Left lobe of liver (tissue), 2 donors: ENCODE measurements around the gene DDX51. TPM values are rescaled to one million over a fixed set of nuclear protein-coding genes. Genes with fewer than 3 reads are reported as not detected.
"Not testable (repeated sequence)": the region's sequence is repeated elsewhere in the genome, so short reads cannot be mapped to it uniquely, and the experiment has no call there.

ENCODE experiments used
- ATAC-seq: fragments of 200-7000 bp; cut with Tn5 transposase; one replicate; pipeline ENCODE4 v1.9.1; 2020; ENCODE audit warnings: mild to moderate bottlenecking, moderate library complexity
- DNase-seq: peaks from one replicate; pipeline ENCODE4 v3.0.0-alpha.2; 2020; ENCODE audit warnings: low spot score
- total RNA-seq: library from RNA; stranded (reverse); gene quantifications from one replicate; pipeline ENCODE4 v1.2.1, GENCODE V29; 2021
- donor health status: DM: no; HTN: no; CAD: no; lungs with moderate emphysema.
- donor health status: DM: no; HTN: yes; CAD: no.

DDX51 gene
- total RNA-seq, 1 donor from 2014 or later: 9.3 TPM

DNA sequence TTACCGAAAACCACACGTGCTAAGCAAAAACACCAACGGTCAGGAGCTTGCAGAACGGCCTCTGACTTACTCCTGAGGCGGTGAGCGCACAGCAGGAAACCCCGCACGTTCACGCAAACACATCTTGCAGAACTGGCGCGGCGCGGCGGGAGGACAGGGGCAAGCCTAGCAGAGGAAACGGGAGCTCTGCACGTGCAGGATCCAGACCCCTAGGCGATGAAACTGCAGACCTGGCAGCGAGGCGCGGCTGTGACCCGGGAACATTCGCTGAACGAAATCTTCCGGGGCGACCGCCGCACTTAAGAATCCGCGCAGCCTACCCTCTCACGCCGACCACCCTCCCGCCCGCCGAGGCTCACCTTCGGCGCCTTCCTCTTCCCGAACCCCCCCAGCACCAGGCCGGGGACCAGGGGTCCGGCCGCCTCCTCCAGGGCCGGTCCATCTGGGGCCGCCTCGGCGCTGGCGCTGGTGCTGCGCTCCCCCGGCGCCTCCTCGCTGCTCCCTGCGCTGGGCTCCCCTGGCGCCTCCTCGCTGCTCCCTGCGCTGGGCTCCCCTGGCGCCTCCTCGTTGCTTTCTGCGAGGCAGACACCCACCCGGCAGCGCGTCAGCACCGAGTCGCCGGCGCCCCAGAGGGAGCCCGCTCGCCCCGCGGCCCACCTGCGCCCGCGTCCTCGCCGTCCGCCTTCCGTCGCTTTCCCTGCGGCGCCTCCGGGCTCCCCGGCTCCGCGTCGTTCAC, 615 bp downstream of the DDX51 start:
- DNase-seq (peak; percentile 48), ATAC-seq (peak; percentile 7)

DNA sequence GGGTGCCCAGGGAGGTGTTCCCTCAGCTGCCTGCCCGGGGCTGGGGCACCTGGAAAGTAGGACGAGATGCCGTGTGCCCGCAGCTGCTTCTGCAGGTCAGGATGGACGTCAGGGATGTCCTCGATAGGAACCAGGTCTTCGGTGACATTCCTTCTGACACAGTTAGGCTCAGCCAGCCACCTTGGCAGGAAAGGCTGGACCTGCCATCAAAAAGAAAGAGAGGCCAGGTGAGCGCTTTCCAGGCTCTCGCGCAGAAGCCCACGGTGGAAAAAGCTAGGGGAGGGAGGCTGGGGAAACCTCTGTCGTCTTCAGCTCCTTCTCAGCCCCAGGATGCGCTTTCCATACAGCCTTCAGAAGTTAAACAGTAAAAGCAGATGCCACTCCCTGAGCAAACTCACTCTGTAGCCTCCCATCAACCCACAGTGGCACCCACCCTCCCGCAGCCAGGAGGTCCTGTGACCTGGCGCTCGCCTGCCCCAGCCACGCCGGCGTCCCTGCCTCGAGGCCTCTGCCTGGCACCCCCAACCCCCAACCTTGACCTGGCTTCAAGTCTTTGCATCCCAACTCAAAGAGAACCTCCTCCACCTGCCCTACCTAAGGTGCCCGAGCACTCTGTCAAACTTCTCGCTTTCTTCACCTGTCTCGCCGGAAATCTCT, 1.3 kb downstream of the DDX51 start:
- DNase-seq: no peak
- ATAC-seq: no peak

DNA sequence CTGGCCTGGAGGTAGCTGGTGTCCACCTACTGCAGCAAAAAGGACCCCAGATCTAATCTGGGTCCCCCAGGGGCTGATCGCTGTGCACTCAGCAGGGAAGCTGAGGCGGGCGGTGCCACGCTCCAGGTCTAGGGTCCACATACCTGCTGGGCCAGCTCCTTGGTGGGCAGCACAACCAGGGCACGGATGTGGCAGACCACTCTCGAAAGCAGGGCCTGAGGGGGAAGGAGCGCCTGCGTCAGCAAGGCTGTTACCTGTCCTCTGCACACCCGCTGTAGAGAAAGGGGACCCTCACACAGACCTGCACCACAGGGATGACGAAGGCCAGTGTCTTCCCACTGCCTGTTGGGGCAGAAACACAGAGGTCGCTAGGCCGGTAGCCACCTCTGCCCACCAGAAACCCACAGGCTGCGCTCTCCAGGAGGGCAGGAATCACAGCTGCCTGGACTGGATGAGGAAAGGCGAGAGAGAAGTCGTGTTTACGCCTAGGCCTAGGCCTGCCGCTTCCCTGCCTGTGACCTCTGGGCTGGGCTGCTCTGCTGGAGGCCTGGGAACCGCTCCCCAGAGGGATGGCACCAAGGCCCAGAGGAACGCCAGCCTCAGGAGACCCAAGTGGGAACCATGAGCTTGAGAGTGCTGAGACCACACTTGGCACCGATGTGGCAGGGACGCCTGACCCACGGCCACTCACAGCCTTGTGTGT, 2.0 kb downstream of the DDX51 start:
- no peak for ATAC-seq
- peak; percentile 47 for DNase-seq

DNA sequence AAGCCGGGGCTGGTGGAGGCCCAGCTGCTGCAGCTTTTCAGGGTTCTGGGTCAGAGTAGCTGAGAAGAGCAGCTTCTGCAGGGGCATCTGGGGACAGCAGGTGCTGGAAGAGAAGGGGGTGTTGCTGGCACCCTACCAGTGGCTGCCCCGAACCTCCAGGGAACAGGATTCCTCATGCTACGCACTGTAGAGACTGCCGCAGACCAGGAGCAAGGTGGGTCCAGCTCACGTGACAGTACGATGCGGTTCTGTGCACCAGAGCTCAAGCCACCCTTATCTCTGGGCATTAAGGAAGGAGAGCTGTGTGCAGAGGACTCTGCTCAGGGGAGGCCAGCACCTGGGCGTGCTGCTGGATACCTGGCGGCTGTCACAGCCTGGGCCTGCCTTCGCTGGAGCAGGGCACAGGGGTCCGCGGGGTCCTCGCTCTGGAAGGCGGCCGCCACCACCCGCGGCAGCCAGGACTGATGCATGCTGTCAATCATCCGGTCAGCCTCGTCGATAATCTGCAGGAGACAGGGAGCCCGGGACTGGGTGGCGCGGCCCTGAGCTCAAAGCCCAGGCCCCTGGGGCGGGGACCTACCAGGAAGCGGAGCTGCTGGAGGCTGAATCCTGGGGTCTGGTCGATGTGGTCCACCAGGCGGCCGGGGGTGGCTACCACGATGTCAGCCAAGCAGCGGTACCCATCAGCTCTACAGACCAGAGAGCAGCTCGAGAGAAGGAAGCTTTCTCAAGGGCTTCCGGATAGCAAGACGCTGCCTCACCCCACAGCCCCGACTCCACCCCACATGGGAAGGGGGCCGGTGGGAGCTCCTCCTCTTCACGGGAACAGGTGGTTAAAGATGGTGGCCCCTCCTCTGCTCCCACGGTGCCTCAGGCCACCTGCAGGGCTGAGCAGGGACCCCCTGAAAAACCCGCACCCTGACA, 2.9 kb downstream of the DDX51 start:
- DNase-seq: no peak
- ATAC-seq: no peak

DNA sequence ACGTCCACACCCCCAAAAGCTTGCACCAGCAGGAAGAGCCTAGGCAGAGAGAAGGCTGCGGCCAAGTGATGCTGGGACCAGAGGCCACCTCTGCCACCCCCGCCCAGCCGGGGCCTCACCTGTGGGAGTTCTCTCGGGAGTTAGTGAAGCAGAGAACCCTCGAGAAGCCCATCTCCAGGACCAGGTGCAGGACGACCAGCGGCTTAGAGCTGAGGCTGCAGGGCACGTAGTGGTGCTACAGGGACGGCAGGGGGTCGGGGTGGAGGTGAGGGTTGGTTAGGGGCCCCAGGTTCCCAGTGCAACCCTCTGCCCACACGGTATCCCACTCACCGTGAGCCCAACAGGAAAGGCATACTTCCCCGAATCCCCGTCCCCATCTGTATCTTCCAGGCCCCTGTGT, 3.6 kb downstream of the DDX51 start:
- ATAC-seq (no peak), DNase-seq (no peak)

DNA sequence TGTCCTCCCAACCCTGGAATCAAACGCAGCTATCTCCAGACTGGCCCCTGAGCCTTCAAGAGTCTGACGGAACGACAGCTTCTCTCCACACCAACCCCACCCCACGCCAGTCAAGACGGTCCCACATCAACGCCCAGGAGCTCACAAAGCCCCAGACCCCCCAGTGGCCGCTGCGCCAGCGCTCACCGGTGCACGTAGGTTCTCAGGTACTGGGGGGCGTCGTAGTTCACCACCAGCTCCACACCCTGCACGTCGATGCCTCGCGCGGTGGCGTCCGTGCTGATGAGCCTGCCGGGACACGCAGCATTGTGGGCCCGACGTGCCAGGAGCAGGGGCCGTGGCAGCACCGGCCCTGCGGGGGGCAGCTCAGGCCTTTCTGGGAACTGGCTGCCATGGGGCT, 4.2 kb downstream of the DDX51 start:
- DNase-seq: no peak

DNA sequence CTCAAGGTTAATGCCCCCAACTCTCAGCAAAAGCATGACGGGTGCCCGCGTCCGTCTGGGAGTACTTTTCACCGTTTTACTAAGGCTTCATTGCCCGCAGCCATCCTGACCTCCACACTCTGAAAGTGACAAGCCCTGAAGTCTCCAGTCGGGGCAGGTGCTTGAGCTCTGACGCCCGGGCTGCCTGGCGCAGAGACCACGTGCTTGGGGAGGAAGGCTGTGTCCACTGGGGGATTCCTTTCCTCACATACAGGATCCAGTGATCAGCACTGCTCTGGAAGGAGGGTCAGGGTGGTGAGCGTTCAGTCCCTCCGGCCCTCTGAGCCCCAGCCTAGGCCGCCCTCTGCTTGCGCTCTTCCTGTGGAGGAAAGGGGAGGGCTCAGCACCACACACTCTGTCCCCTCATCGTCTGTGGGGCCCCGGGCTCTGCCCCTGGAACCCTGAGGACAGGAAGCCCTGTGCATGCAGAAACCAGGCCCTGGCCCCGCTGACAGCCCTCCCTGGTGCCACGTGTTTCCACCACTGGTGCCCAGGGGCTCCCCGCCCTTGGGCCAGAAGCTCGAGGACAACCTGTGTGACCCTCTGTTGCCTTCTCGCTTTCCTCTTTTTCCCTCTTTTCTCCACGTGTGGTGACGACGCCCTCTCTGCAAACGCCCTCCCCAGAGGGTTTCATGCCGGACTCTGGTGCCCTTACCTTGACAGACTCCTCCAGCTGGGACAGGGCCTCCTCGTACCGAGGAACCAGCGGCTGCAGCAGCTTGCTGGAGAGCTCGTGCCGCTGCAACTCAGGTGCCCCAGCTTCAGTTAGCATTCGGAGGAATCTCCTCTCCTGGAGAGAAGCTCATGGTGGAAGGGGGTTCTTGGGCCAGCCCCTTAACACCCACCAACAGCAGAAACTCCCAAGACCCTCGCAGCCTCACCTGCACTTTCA, 4.9 kb downstream of the DDX51 start:
- ATAC-seq (no peak), DNase-seq (no peak)

More for the DNA sequence above, 4.2 kb downstream of the DDX51 start:
- no peak for ATAC-seq

DNA sequence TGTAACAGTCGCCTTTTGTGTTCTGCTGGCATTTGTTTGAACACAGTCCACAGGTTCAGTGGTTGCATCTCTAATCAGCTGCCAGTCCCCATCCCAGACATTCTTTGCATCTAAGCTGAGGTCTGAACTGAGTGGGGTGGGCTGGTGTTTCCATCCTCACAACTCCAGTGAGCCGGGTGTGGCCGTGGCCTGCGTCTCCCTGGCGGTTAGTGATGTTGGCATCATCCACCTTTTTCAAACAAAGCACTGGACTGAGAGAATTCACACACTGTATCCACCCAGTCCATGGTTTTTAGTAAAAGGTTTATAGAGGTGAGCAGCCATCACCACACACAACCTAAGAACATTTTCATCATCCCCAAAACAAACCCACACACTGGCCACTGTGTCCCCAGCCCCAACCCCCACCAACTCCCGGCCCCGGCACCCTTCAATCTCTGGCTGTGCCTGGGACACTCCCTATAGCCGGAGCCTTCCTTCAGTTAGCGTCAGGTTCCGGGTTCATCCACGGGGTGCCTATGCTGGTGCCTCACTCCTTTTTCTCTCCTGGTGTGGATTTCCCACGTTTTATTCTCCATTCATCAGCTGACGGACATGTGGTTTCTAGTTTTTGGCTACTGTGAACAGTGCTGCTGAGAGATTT, 6.5 kb downstream of the DDX51 start:
- no peak for ATAC-seq
- no peak for DNase-seq

DNA sequence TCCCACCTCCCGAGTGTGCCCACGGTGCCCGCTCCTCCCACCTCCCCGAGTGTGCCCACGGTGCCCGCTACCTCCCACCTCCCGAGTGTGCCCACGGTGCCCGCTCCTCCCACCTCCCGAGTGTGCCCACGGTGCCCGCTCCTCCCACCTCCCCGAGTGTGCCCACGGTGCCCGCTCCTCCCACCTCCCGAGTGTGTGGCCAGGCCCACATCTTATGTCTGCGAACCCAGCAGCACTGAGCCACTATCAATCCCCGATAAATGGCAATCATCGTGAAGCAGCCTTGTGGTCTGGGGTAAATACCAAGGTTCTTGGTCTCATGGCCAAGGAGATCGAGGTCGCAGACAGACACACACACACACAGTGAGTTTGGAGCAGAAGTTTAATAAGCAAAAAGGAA, 7.9 kb downstream of the DDX51 start:
- not testable (repeated sequence) for ATAC-seq, DNase-seq

DNA sequence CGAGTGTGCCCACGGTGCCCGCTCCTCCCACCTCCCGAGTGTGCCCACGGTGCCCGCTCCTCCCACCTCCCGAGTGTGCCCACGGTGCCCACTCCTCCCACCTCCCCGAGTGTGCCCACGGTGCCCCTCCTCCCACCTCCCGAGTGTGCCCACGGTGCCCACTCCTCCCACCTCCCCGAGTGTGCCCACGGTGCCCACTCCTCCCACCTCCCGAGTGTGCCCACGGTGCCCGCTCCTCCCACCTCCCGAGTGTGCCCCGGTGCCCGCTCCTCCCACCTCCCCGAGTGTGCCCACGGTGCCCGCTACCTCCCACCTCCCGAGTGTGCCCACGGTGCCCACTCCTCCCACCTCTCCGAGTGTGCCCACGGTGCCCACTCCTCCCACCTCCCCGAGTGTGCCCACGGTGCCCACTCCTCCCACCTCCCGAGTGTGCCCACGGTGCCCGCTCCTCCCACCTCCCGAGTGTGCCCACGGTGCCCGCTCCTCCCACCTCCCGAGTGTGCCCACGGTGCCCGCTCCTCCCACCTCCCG, 9.4 kb downstream of the DDX51 start:
- DNase-seq, ATAC-seq: not testable (repeated sequence)

DNA sequence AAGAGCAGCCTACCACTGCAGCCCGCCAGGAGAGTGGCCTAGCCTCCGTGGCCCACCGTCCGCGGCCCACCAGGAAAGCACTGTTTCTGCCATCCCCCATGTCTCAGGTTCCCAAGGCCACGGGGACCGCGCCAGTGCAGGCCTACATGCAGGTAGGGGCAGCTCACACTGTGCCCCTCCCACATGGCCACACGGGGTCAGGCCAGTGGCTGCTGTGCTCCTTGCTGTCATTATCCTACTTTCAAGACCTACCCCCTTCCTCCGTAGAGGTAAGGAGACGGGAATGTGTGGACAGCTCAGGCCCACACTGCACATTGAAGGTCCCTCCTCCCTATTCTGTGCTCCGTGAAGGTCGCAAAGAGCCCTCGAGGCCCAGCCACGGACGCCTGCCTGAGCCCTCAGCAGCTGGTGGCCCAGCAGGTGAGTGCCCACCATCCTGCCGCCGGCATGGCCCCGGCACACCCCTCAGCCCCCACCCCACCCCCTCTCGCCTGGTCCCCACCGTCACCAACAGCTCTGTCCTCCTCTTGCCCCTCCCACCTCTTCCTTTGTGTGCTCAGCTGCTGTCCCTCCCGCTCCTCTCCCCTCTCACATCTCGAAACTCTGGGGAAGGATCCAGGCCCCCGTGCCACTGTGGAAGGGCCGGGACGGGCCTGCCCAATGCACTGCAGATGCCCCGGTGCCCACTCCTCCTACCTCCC, 10.0 kb downstream of the DDX51 start:
- DNase-seq (peak; percentile 49), ATAC-seq (peak; percentile 36)

DNA sequence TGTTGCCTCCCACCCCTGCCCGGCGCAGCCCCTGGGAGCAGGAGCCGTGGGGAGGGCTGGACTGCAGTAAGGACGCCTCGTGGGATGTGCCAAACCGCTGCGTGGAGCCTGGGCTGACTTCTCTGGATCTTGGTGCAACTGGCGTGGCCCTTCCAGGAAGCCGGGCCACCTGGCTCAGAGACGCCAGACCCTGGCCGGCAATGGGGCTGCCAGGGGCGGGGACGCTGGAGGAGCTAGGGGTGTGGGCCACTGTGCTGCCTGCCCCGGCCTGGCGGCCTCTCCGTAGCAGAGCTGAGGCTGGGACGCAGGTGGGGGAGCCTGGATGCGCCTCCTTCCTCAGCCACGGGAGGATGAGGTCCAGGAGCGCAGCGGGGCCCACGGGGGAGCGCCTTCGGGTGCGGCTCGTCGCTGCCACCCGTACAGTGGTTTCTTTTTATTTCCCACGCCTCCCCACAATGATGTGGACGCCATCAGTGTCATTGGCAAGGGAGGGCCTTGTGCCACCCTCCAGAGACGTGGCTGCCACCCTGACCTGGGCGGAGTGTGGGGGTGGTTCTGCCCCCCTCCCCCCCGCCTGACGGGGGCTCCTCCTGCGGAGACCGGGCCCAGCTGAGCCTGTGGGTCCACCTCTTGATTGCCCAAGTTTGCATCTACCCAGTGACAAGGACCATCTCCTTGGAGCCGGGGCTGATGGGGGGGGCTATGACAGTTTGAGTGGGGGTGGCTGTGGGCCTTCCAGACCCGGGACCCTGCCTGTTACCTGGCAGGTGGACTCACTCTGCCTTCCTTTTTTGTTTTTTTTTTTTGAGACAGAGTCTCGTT, 11.3 kb downstream of the DDX51 start:
- ATAC-seq (peak; percentile 21), DNase-seq (no peak)

DNA sequence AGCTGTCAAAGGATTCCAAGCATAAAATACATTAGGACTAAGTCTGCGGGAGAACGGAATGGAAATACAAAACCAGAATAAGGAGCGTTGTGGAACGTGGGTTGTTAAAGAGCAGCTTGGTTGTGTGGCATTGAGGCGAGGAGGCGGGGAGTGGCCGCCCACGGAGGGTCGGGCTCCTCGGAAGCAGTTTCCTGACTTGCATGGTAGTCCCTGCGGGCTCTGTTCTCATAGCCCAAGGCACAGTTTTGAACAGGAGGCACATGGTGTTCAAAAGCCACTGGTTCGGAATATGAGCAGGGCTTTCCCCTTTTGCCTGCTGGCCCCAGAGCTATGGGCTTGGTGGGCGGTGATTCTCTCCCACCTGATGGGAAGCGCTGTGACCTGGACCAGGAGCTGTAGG, 12.2 kb downstream of the DDX51 start:
- ATAC-seq (no peak), DNase-seq (no peak)

DNA sequence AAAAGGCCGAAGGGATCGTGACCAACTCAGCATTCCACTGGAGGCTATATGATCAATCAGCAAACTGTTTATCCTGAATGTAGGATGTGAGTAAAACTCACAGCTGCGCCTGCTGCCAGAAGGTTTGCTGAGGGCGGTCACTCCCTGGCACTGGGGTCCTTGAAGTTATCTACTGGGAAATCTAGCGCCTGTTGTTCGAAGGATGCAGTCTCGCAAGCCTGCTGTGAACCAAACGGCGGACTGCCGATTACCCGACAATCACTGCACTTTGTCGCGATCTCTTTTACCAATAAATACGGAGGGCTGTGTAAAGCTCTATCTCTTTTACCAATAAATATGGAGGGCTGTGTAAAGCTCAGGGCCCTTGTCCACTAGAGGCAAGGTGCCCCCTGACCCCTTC, 12.9 kb downstream of the DDX51 start:
- ATAC-seq: no peak
- no peak for DNase-seq

DNA sequence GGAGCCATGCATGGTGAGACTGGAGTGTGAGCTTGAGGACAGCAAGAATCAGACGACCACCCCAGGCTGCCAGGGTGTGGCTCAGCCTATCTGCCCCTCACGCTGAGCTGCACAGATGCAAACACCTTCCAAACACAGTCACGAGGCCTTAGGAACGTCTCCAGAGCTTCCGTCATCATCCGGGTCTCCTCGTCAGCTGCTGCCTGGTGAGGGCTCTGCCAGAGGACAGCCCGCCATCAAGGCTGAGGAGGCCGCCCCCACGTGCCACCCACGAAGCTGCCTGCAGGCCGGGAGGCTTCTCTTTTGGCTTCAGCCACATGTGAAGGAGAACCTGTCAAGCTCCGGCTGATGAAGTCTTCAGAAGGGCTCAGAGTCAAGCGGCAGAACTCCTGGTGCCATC, 13.4 kb downstream of the DDX51 start:
- ATAC-seq (no peak), DNase-seq (no peak)

DNA sequence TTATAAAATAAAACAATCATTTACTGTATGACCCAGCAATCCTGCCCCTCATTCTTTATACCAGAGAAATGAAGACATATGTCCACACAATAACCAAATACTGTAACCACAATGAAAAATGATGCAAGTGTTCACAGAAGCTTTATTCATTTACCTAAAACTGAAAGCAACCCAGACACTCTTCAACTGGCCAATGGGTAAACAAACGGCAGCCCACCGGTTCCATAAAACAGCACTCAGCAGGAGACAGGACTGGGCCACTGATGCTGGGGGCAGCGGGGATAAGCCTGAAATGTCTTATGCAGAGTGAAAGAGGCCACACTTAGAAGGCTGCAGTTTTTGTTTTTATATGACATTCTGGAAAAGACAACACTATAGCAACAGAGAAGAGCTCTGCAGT, 15.1 kb downstream of the DDX51 start:
- ATAC-seq (no peak), DNase-seq (no peak)

DNA sequence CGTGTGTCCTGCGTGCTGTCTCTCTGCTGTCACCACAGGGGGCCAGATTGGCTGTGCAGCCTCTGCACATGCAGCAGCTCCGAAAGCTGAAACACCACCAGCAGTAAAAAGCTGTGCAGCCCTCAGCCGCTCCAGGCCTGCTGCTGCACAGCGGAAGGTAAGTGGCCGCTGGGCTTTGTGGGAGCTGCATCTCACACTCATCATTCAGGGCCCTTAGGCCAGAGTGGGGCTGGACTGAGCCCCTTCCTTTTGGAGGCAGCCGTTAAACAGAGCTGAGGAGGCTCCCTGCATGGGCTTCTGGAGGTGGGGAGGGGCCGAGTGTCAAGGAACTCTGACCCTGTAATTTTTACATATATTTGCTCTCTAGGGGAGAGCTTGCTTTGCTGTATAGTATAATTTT, 17.1 kb downstream of the DDX51 start:
- ATAC-seq: no peak
- DNase-seq: no peak

DNA sequence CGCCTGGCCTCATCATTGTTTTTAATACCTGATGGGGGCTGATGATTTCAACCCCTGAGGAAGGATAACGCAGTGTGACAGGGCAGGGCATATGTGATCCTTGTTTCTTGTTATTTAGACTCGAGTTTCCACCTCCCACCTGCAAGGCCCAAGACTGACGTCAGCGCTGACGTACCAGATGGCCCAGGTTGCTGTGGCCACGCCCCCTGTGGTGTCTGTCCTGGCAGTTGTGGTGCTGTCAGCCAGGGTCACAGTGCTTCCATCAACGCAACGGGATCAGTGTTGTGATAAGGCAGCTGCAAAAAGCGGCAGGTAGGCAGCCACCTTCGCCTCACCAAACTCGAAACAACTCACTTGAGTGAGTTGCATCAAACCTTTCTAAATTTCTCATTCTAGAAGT, 18.4 kb downstream of the DDX51 start:
- DNase-seq: no peak
- no peak for ATAC-seq
